ENCODE data around the gene LTB. TPM values are rescaled to one million over a fixed set of nuclear protein-coding genes. Genes with fewer than 3 reads are reported as not detected.

LTB gene
- total and polyA plus RNA-seq, 4 experiments from 2014 or later = 802 to 3,276 (median 1,633) TPM

DNA sequence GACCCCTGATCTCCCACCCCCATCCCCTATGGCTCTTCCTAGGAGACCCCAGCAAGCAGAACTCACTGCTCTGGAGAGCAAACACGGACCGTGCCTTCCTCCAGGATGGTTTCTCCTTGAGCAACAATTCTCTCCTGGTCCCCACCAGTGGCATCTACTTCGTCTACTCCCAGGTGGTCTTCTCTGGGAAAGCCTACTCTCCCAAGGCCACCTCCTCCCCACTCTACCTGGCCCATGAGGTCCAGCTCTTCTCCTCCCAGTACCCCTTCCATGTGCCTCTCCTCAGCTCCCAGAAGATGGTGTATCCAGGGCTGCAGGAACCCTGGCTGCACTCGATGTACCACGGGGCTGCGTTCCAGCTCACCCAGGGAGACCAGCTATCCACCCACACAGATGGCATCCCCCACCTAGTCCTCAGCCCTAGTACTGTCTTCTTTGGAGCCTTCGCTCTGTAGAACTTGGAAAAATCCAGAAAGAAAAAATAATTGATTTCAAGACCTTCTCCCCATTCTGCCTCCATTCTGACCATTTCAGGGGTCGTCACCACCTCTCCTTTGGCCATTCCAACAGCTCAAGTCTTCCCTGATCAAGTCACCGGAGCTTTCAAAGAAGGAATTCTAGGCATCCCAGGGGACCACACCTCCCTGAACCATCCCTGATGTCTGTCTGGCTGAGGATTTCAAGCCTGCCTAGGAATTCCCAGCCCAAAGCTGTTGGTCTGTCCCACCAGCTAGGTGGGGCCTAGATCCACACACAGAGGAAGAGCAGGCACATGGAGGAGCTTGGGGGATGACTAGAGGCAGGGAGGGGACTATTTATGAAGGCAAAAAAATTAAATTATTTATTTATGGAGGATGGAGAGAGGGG, 8.8 kb downstream of the LTB start:
- H3K4me3 Mint-ChIP-seq = peak overlapping the region; percentile 57 to 100 (median 98)
- intact Hi-C loops (cut with micrococcal nuclease) = no loop called here
- no peaks in the 10 kb centered on the region for H3K27me3 Mint-ChIP-seq
- H3K27ac Mint-ChIP-seq = peak overlapping the region; percentile 96 to 100 (median 99)
- H3K9me3 Mint-ChIP-seq = peaks cover 0 to 4% (median 0%) of the 10 kb centered on the region in 8 donors
- H3K36me3 Mint-ChIP-seq = peaks cover 23 to 41% of the 10 kb centered on the region in 2 donors
- Histone ChIP-seq H3K4me3 (ENCODE audit: low read length in 2 of 2) (peak overlapping the region in 1 of 2 donors; percentile 62), H3K36me3 (ENCODE audit: insufficient read depth, low read length) (peaks cover 12% of the 10 kb centered on the region), H3K9me3 (ENCODE audit: control insufficient read depth in 1 of 2, low read length in 2 of 2) (no peaks in the 10 kb centered on the region), H3K27ac (ENCODE audit: low read depth, low read length) (peak overlapping the region; percentile 83), H3K4me1 (ENCODE audit: insufficient read depth, low read length) (peaks cover 82% of the 10 kb centered on the region), H3K27me3 (ENCODE audit: insufficient read depth, low read length) (no peaks in the 10 kb centered on the region)
- no peak for DNase-seq
- peaks cover 60 to 97% (median 75%) of the 10 kb centered on the region in 4 donors for H3K4me1 Mint-ChIP-seq
- ChIA-PET POLR2A (ENCODE audit: partially characterized antibody) (interaction anchor here (1.5 to 52.5 kb wide), 3 partner anchors 9 to 29 kb away, joined by 4 to 3597 read pairs (median 3597); partner anchors contain the start of genes ATP6V1G2, DDX39B, LST1 and LTA), CTCF (ENCODE audit: partially characterized antibody) (interaction anchor here (1.0 to 19.7 kb wide), 6 partner anchors 9 to 257 kb away, joined by 4 to 962 read pairs (median 10); partner anchors contain the start of genes ATP6V1G2, DDX39B, LST1 and LTB)

- H3K4me1 ChIP-seq (ENCODE audit: insufficient read depth, low read length) = peaks cover 83% of the 10 kb centered on the region
- Mint-ChIP-seq H3K4me3 (peak within 1 kb of the TSS; percentile 88 to 100 (median 99)), H3K4me1 (peaks cover 68 to 100% (median 79%) of the 10 kb centered on the region in 4 donors), H3K36me3 (peaks cover 15 to 42% of the 10 kb centered on the region in 2 donors), H3K27ac (peak within 1 kb of the TSS; percentile 96 to 100 (median 99)), H3K27me3 (no peaks in the 10 kb centered on the region), H3K9me3 (peaks cover 0 to 7% (median 0%) of the 10 kb centered on the region in 8 donors)
- peak within 1 kb of the TSS; percentile 83 for H3K27ac ChIP-seq (ENCODE audit: low read depth, low read length)
- no peaks in the 10 kb centered on the region for H3K27me3 ChIP-seq (ENCODE audit: insufficient read depth, low read length)
- POLR2A ChIA-PET (ENCODE audit: partially characterized antibody) = interaction anchor here (1.1 to 52.5 kb wide), 3 partner anchors 9 to 77 kb away, joined by 3 to 3597 read pairs (median 3597); partner anchors contain the start of genes ATP6V1G2, DDX39B, LST1 and LTA
- intact Hi-C loops (cut with micrococcal nuclease) = loop anchor here (1.0 kb wide), 3 partner anchors 8 to 30 kb away; partner anchors contain the start of gene DDX39B
- H3K4me3 ChIP-seq (ENCODE audit: low read length in 2 of 2) = peak within 1 kb of the TSS; percentile 39 to 62
- DNase-seq = peak; percentile 78 to 90 (median 81)
- CTCF ChIA-PET (ENCODE audit: partially characterized antibody) = interaction anchor here (1.0 to 35.1 kb wide), 6 partner anchors 9 to 26 kb away, joined by 4 to 1152 read pairs (median 324); partner anchors contain the start of genes ATP6V1G2, LST1, LTB and NCR3
- peaks cover 3% of the 10 kb centered on the region for H3K36me3 ChIP-seq (ENCODE audit: insufficient read depth, low read length)
- no peaks in the 10 kb centered on the region for H3K9me3 ChIP-seq (ENCODE audit: control insufficient read depth in 1 of 2, low read length in 2 of 2)
These were observed 9.9 kb downstream of the LTB start, which contains the start of gene LTA for GRCh38 chr6:31572041-31572911. LTA (plus strand) TSS chr6:31572289; CDS start chr6:31572743, 454 bp downstream.

DNA sequence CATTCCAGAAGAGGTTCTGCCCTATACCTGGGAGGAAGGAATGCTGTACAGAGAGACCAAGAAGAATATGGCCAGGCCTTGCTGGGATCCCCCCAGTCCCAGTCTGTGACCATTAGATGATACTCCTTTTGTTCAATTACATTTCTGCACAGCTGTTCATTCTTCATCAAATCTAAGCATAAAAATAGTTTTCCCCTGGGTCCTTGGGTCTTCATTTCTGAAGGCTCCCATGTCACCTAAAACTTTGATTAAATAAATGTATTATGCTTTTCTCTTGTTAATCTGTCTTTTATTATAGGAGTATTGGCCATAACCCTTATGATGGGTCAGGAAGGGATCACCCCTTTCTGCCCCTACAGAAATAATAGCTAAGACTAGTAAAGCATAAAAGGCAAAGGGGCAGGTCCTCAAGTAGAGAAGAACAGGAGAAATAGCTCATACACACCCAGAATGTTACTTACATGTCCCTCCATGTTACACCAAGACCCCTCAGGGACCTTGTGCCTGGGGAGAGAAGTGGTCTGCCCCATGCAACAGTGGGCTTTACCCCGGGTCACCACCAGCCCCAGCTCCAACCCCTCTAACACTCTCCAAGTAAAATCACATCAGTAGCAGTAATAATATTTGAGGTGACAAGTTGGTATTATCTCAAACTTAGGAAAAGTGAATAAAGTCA, 12.2 kb downstream of the LTB start:
- H3K27ac ChIP-seq (ENCODE audit: low read depth, low read length) = peak overlapping the region; percentile 79

DNA sequence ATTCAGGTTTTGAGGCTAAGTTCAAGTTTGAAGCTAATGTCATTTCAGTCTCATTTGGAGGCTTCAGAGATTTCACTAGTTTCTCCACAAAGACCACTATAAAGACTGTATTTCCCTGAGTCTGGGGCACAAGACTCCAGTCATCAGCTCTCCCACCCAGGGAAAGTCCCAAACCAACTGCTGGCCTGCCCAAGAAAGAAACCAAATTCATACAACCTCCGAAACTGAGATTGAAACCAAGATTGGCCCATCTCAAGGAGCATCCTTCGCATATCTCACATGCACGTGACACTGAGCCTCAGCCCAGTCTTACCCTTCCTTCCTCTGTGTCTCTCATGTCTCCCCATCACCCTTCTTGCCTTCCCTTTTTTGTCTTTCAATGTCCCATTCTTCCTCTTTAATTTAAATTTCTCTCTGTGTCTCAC, 13.7 kb downstream of the LTB start:
- CTCF ChIA-PET (ENCODE audit: partially characterized antibody) = interaction anchor here (1.1 to 35.1 kb wide), 7 partner anchors 9 to 75 kb away, joined by 3 to 1152 read pairs (median 10); partner anchors contain the start of genes LTB and NCR3
- H3K4me1 ChIP-seq (ENCODE audit: insufficient read depth, low read length) = peaks cover 90% of the 10 kb centered on the region
- intact Hi-C loops (cut with micrococcal nuclease) = loop anchor here (1.0 kb wide), 2 partner anchors 8 to 9 kb away; no protein-coding TSS in a partner anchor
- no peaks in the 10 kb centered on the region for H3K27me3 Mint-ChIP-seq
- H3K27ac Mint-ChIP-seq = peak overlapping the region; percentile 95 to 99 (median 98)
- peaks cover 16 to 27% of the 10 kb centered on the region in 2 donors for H3K36me3 Mint-ChIP-seq
- H3K27ac ChIP-seq (ENCODE audit: low read depth, low read length) = peak overlapping the region; percentile 79
- no peaks in the 10 kb centered on the region for H3K9me3 ChIP-seq (ENCODE audit: control insufficient read depth in 1 of 2, low read length in 2 of 2)
- peak; percentile 81 to 93 (median 83) for DNase-seq
- POLR2A ChIA-PET (ENCODE audit: partially characterized antibody) = interaction anchor here (0.8 to 52.5 kb wide), 4 partner anchors 5 to 85 kb away, joined by 3 to 3597 read pairs (median 1800); partner anchors contain the start of genes ATP6V1G2, BAG6, DDX39B and LST1
- H3K27me3 ChIP-seq (ENCODE audit: insufficient read depth, low read length) = no peaks in the 10 kb centered on the region
- peaks cover 0 to 9% (median 0%) of the 10 kb centered on the region in 8 donors for H3K9me3 Mint-ChIP-seq
- H3K4me1 Mint-ChIP-seq = peaks cover 58 to 87% (median 72%) of the 10 kb centered on the region in 4 donors
- no peak overlapping the region for H3K4me3 ChIP-seq (ENCODE audit: low read length in 2 of 2)
- H3K36me3 ChIP-seq (ENCODE audit: insufficient read depth, low read length) = no peaks in the 10 kb centered on the region
- H3K4me3 Mint-ChIP-seq = peak overlapping the region; percentile 7 to 83 (median 72)

More for the DNA sequence above, 12.2 kb downstream of the LTB start:
- Mint-ChIP-seq H3K4me1 (peaks cover 64 to 90% (median 78%) of the 10 kb centered on the region in 4 donors), H3K9me3 (peaks cover 0 to 9% (median 0%) of the 10 kb centered on the region in 8 donors), H3K27me3 (no peaks in the 10 kb centered on the region), H3K4me3 (peak overlapping the region in 5 of 8 donors; percentile 1 to 67 (median 47)), H3K36me3 (peaks cover 6 to 26% of the 10 kb centered on the region in 2 donors), H3K27ac (peak overlapping the region; percentile 87 to 99 (median 97))
- no peak overlapping the region for H3K4me3 ChIP-seq (ENCODE audit: low read length in 2 of 2)
- ChIA-PET CTCF (ENCODE audit: partially characterized antibody) (interaction anchor here (1.6 to 35.1 kb wide), 5 partner anchors 11 to 75 kb away, joined by 3 to 1152 read pairs (median 43); partner anchors contain the start of genes LTB and NCR3), POLR2A (ENCODE audit: partially characterized antibody) (interaction anchor here (1.7 to 52.5 kb wide), 3 partner anchors 7 to 82 kb away, joined by 6 to 3597 read pairs (median 3597); partner anchors contain the start of genes ATP6V1G2, BAG6, DDX39B and LST1)
- H3K4me1 ChIP-seq (ENCODE audit: insufficient read depth, low read length) = peaks cover 95% of the 10 kb centered on the region
- no peaks in the 10 kb centered on the region for H3K36me3 ChIP-seq (ENCODE audit: insufficient read depth, low read length)
- no peaks in the 10 kb centered on the region for H3K9me3 ChIP-seq (ENCODE audit: control insufficient read depth in 1 of 2, low read length in 2 of 2)
- DNase-seq = peak in 1 of 5 donors; percentile 1
- H3K27me3 ChIP-seq (ENCODE audit: insufficient read depth, low read length) = no peaks in the 10 kb centered on the region
- intact Hi-C loops (cut with micrococcal nuclease) = no loop called here

DNA sequence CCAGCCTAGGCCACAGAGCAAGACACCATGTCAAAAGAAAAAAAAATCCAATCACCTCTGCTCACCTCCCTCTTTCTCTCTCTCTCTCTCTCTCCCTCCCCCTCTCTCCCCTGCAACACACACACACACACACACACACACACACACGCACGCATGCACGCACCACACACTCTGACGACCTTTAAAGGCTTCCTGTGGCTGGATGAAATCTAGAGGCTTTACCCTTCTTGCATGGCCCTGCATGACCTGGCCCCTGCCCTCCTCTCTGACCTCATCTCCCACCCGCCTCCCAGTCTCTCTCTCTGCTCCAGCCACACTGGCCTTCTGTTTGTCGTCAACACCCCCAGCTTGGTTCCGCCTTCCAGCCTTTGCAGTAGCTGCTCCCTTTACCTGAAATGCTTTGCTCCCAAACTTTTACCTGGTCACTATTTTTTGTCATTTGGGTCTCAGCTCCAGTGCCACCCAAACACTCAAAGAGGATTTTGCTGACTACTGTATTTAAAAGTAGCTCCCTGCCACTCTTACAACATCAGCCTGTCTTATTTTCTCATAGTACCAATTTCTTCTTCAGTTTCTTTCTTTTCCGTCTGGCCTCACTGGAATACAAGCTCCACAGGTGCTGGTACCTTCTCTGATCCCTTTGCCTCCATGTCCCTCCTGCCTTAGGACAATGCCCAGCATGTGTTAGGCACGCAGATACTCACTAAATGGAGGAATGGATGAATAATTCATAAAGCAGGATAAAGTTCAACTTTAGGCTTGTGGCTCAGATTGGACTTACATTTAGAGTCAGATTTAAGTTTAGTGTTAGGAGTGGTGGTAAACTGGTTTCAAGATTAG, 14.5 kb downstream of the LTB start:
- H3K4me3 ChIP-seq (ENCODE audit: low read length in 2 of 2) = no peak overlapping the region
- H3K4me3 Mint-ChIP-seq = peak overlapping the region; percentile 48 to 83 (median 72)
- peak overlapping the region; percentile 95 to 99 (median 98) for H3K27ac Mint-ChIP-seq
- H3K4me1 ChIP-seq (ENCODE audit: insufficient read depth, low read length) = peaks cover 90% of the 10 kb centered on the region
- H3K9me3 ChIP-seq (ENCODE audit: control insufficient read depth in 1 of 2, low read length in 2 of 2) = no peaks in the 10 kb centered on the region
- peak in 4 of 5 donors; percentile 37 to 56 (median 45) for DNase-seq
- POLR2A ChIA-PET (ENCODE audit: partially characterized antibody) = interaction anchor here (0.8 to 52.5 kb wide), 4 partner anchors 4 to 86 kb away, joined by 3 to 3597 read pairs (median 1800); partner anchors contain the start of genes ATP6V1G2, BAG6, DDX39B and LST1
- intact Hi-C loops (cut with micrococcal nuclease) = loop anchor here (1.0 kb wide), 2 partner anchors 8 to 9 kb away; no protein-coding TSS in a partner anchor
- H3K9me3 Mint-ChIP-seq = peaks cover 0 to 9% (median 0%) of the 10 kb centered on the region in 8 donors
- peaks cover 20 to 26% of the 10 kb centered on the region in 2 donors for H3K36me3 Mint-ChIP-seq
- no peaks in the 10 kb centered on the region for H3K36me3 ChIP-seq (ENCODE audit: insufficient read depth, low read length)
- peak overlapping the region; percentile 79 for H3K27ac ChIP-seq (ENCODE audit: low read depth, low read length)
- CTCF ChIA-PET (ENCODE audit: partially characterized antibody) = interaction anchor here (0.9 to 35.1 kb wide), 7 partner anchors 9 to 75 kb away, joined by 3 to 1152 read pairs (median 4); partner anchors contain the start of genes LTB and NCR3
- H3K27me3 Mint-ChIP-seq = no peaks in the 10 kb centered on the region
- peaks cover 53 to 87% (median 68%) of the 10 kb centered on the region in 4 donors for H3K4me1 Mint-ChIP-seq
- no peaks in the 10 kb centered on the region for H3K27me3 ChIP-seq (ENCODE audit: insufficient read depth, low read length)
